Epithelial cell of proximal tubule (primary cell): ENCODE measurements around the gene QPRT. TPM values are rescaled to one million over a fixed set of nuclear protein-coding genes. Genes with fewer than 3 reads are reported as not detected.
A peak's percentile ranks its signal among the peaks of the same experiment; 100 is the strongest.

Experiments used
- DNase-seq: peaks from one replicate; pipeline ENCODE4 v3.0.0-alpha.2; 2011; ENCODE audit warnings: low read depth
- H3K4me3 ChIP-seq: 2 replicates; pipeline ENCODE4 v1.5.1; 2011; ENCODE audit warnings: low read depth, mild to moderate bottlenecking, low read length
- CTCF ChIP-seq: conservative IDR thresholded peaks from 2 replicates; pipeline ENCODE4 v1.5.1; 2012; ENCODE audit warnings: low read depth, mild to moderate bottlenecking, low read length
- total RNA-seq: library from RNA; depleted of rRNA; stranded (reverse); fragments of >200 nt; gene quantifications from 2 replicates; pipeline ENCODE4 v1.2.3, GENCODE V29; 2015

QPRT gene
- total RNA-seq, 1 donor from 2014 or later = 89.9 TPM

DNA sequence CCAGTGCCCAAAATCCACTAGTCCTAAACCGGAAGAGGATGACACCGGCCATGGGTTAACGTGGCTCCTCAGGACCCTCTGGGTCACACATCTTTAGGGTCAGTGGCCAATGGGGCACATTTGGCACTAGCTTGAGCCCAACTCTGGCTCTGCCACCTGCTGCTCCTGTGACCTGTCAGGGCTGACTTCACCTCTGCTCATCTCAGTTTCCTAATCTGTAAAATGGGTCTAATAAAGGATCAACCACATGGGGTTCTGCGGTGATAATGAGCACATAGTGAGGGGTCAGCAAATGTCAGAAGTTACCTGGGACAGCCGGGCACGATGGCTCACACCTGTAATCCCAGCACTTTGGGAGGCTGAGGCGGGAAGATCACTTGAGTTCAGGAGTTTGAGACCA lies 18.4 kb downstream of the QPRT start:
- no peak overlapping the region for H3K4me3 ChIP-seq
- TF ChIP-seq CTCF = no peak
- DNase-seq = no peak

DNA sequence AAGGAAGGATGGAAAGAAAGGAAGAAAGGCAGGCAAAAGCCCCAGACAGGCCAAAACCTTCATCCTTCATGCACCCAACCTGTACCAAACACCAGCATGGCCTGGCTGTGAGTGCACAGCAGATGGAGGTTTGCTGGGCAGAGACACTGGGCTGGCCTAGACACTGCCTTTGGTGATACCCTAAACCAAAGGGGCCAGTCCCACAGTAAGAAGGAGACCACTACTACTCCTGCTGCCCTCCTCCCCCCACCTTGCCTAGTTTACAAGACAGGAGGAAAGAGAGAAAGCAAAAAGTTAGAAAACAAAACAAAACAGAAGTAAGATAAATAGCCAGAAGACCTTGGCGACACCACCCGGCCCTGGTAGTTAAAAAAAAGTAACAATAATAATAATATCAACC lies 19.1 kb downstream of the QPRT start:
- TF ChIP-seq CTCF = no peak
- no peak for DNase-seq
- H3K4me3 ChIP-seq = no peak overlapping the region

DNA sequence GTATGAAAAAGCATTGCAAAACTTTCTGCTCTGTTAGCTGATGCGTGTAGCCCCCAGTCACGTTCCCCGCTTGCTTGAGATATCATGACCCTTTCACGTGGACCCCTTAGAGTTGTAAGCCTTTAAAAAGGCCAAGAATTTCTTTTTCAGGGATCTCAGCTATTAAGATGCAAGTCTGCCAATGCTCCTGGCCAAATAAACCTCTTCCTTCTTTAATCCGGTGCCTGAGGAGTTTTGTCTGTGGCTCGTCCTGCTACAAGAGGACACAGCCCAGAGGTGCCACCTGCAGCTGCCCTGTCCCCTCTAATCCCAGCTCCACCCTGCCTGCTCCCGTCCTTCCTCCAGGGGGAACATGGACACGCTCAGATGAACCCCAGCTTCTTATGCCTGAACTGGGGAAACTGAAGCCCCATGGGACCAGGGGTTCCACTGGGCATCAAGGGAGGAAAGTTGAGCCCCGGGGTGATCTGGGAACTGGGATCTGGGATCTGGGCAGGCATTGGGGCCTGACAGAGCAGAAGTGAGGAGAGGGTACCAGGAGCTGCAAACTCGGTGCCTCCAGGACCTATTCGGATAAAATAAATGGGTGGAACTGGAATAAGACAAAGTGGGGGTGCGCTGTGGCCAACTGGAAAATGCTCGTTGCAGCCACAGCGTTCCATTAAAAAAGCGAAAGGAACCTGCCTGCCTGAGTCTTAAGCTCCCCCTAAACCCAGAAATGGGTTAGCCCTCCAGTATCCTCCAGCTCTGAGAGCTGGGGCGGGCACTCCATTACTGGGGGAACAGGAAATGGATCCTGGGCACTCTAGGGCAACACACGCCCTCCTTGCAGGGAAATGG lies 19.7 kb downstream of the QPRT start:
- H3K4me3 ChIP-seq = no peak overlapping the region
- no peak for DNase-seq
- TF ChIP-seq CTCF = no peak

DNA sequence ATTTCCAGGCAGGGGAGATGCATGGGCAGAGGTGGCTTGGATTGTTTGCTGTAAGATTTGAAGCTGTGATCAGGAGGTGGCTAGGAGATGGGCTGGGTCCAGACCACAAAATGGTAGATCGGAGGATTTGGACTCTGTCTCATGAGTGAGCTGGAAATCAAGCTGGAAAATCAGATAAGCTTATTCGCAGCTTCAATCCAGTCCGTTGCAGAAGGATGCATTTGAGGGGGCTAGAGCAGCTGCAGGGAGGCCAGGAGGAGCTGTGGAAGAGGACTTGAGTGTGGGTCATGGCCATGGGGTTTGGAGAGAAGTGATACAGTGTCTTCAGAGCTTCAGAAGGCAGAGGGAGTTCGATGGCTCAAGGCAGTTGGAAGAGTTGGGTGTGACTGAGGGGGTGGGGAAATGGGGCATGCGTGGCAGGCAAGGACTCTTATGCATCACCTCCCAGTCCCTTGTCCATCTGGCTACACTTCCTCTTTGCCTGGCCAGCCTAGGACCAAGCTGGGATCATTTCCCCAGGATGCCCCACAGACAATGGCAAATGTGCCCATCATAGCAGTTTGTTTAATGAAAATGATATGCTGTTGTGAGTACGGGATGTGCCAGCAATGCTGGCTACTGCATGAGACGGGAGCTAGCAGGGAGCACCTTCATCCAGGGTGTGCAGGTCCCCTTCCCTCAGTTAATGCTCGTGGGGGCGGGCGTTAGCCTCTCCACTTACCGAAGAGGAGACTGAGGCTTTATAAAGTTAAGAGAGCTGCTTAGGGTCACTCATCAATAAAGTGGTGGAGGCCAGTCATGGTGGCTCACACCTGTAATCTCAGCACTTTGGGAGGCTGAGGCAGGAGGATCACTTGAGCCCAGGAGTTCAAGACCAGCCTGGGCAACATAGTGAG lies 20.6 kb downstream of the QPRT start:
- H3K4me3 ChIP-seq = no peak overlapping the region
- DNase-seq = no peak
- TF ChIP-seq CTCF = no peak

GRCh38 chr16:29700253-29700987 lies 21.4 kb downstream of the QPRT start:
- TF ChIP-seq CTCF = peak; percentile 88
- peak; percentile 31 for DNase-seq

DNA sequence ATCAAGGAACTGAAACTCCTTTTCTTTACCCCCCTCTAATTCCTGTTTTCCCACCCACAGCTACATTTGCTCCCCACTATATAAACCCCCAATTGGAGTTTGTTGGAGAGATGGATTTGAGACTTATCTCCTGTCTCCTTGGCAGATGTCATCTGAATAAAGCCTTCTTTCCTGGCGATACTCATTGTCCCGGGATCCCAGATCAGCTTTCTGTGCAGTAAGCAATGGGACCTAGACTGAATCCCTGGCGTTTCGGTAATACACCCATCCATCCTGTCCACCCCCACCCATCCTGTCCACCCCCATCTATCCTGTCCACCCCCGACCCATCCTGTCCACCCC lies 22.2 kb downstream of the QPRT start:
- TF ChIP-seq CTCF = no peak
- DNase-seq = no peak

More at GRCh38 chr16:29700253-29700987, 21.4 kb downstream of the QPRT start:
- H3K4me3 ChIP-seq = no peak overlapping the region

More for the DNA sequence above, 22.2 kb downstream of the QPRT start:
- H3K4me3 ChIP-seq = no peak overlapping the region
